ENCODE measurements around the gene PLXNA2. TPM values are rescaled to one million over a fixed set of nuclear protein-coding genes. Genes with fewer than 3 reads are reported as not detected.

The PLXNA2 gene
- total and polyA plus RNA-seq, 8 donors: 48.7 to 137 (median 72.9) TPM

DNA sequence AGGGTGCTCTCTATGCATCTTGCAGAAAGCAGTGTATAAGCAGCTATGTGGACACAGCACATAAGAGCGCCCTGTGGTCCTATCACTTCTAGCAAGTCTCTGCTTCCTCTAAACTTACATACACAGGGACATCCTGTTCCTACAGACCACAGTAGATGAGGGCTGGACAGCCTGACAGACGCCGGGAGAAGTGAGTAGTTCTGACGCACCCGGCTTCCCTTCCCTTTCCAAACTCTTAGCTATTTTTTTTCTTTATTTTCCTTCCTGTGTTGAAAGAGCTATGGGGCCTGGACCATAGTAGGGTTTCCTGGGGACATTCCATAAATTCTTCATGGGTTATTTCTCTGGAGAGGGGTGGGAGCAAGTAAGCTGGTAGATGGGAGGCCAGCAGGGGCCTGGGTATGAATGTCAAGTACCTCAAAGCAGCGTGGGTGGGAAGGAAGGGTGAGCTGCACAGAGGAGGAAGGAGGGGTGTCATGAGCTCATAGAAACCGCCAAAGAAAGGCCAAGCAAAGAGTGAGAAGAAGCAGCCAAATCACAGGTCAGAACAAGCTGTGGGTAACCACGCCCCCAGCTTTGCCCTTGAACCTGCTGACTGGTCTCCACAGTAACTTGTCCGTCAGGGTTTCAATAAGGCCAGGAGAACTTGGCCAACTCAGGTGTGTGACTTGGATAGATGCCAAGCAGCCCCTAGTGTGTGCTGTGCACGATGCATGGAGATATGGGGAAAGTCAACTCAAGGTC, 36.6 kb downstream of the PLXNA2 start:
- intact Hi-C loops (cut with DNase I): no loop called here
- Histone ChIP-seq H3K27ac (peak overlapping the region in 1 of 4 donors; percentile 3), H3K36me3 (peaks cover 0 to 29% (median 0%) of the 10 kb centered on the region in 3 donors), H3K27me3 (no peaks in the 10 kb centered on the region), H3K9me3 (no peaks in the 10 kb centered on the region), H3K4me3 (no peak overlapping the region), H3K4me1 (peaks cover 23 to 28% (median 28%) of the 10 kb centered on the region in 3 donors)
- ATAC-seq (peak; percentile 49 to 71 (median 58)), FAIRE-seq (no peak), DNase-seq (peak in 5 of 6 donors; percentile 71 to 82 (median 73))
- TF ChIP-seq, protein P1, sequence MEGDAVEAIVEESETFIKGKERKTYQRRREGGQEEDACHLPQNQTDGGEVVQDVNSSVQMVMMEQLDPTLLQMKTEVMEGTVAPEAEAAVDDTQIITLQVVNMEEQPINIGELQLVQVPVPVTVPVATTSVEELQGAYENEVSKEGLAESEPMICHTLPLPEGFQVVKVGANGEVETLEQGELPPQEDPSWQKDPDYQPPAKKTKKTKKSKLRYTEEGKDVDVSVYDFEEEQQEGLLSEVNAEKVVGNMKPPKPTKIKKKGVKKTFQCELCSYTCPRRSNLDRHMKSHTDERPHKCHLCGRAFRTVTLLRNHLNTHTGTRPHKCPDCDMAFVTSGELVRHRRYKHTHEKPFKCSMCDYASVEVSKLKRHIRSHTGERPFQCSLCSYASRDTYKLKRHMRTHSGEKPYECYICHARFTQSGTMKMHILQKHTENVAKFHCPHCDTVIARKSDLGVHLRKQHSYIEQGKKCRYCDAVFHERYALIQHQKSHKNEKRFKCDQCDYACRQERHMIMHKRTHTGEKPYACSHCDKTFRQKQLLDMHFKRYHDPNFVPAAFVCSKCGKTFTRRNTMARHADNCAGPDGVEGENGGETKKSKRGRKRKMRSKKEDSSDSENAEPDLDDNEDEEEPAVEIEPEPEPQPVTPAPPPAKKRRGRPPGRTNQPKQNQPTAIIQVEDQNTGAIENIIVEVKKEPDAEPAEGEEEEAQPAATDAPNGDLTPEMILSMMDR (IDR thresholded peaks at IDR 0.05): no peak
- 49 to 51% methylated on average over 10 of the region's 10 CpGs for WGBS, 2 donors

DNA sequence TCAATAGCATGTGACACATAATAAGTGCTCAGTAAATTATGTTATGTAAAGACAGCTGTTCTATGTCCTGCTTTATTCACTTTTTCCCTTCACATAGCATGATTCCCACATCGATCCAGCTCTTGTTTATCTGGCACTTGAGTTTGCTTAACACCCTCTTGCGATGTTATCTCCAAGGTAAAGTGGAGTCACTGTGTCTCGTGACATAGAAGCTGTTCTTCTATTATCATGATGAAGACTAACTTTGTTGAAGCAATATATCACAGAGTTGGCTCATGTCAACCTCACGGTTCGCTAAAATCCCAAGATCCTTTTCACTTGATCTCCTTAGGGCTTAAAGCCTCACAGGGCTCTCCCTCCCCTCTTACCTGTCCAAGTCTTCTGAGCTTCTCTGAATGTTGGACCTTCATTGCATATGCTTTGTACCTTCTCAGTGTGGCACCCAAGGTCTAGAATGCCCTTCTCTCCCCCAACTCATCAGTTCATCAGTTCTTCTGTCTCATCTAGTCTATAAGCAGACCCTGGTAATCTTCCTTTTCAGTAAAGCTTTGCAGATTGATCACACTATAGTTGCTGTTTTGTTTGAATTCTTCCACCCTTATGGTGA, 38.0 kb downstream of the PLXNA2 start:
- Histone ChIP-seq H3K27me3 (no peaks in the 10 kb centered on the region), H3K36me3 (peaks cover 0 to 18% (median 0%) of the 10 kb centered on the region in 3 donors), H3K4me1 (peaks cover 33 to 41% (median 34%) of the 10 kb centered on the region in 3 donors), H3K4me3 (no peak overlapping the region), H3K27ac (no peak overlapping the region), H3K9me3 (no peaks in the 10 kb centered on the region)
- WGBS, 2 donors: 56 to 60% methylated on average over 5 of the region's 5 CpGs
- no peak for DNase-seq
- ATAC-seq: no peak
- no peak for FAIRE-seq
- intact Hi-C loops (cut with DNase I): no loop called here
- TF ChIP-seq, protein P1 (IDR thresholded peaks at IDR 0.05): no peak

DNA sequence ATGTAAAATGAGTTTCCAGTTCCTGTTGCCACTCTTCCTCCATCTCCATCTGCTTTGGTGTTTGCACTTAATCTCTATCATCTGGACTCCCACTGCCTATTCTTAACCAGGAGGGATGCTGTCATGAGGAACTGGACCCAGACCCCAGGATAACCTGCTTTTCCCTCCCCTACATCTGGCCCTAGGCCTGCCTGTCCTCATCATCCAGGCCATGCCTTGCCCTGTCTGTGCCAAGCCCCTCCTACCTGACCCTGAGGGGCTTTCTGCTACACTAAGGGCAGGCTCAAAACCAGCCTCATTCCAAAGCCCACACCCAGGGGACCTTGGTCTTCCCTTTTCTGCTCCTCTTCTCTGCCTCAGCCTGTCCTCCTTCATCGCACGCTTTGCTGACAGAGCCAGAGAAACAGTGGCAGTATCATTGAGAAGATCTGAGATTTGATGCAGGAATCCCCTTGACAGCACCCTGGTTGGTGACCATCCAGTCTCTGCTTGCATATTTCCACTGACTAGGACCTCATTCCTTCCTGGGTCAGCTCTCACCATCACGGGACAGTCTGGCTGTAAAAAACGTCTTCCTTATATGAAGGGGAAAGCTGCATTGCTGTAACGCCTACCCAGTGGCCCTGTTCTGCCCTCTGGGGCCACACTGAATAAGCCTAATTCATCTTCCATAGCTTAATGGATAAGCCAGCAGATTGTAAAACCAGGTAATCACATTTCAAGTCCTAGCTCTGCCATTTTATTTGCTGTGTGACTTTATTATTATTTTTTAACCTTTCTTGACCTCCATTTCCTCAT, 38.8 kb downstream of the PLXNA2 start:
- WGBS, 2 donors: 82 to 86% methylated on average over 5 of the region's 5 CpGs
- peaks cover 33 to 45% (median 34%) of the 10 kb centered on the region in 3 donors for H3K4me1 ChIP-seq
- no peak for DNase-seq
- no peak overlapping the region for H3K27ac ChIP-seq
- ATAC-seq: no peak
- TF ChIP-seq, protein P1 (IDR thresholded peaks at IDR 0.05): no peak
- intact Hi-C loops (cut with DNase I): no loop called here
- no peaks in the 10 kb centered on the region for H3K9me3 ChIP-seq
- FAIRE-seq: no peak
- H3K36me3 ChIP-seq: peaks cover 0 to 12% (median 0%) of the 10 kb centered on the region in 3 donors
- H3K27me3 ChIP-seq: no peaks in the 10 kb centered on the region
- no peak overlapping the region for H3K4me3 ChIP-seq

DNA sequence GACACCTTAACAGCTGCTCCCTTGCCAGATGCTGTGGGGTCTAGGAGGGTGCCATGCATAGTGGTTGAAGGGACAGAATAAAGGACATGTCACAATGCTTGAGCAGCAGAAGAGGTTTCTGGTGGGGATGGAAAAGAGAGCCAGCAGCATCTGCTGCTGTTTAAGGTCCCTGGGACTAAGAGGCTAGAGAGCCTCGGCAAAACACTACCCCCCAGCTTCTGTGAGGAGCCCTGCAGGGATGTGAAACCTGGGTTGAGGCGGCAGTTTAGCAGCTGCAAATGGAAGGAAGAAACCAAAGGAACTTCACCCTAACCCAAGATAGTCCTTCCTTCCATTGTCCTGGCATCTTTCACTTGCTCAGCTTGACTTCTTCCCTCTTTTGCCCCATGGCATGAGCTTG, 39.4 kb downstream of the PLXNA2 start:
- H3K4me1 ChIP-seq: peaks cover 33 to 45% (median 34%) of the 10 kb centered on the region in 3 donors
- intact Hi-C loops (cut with DNase I): no loop called here
- no peaks in the 10 kb centered on the region for H3K27me3 ChIP-seq
- peaks cover 0 to 8% (median 0%) of the 10 kb centered on the region in 3 donors for H3K36me3 ChIP-seq
- no peak for FAIRE-seq
- 80 to 85% methylated on average over 2 of the region's 2 CpGs for WGBS, 2 donors
- TF ChIP-seq, protein P1 (IDR thresholded peaks at IDR 0.05): no peak
- no peak for DNase-seq
- H3K27ac ChIP-seq: peak overlapping the region in 1 of 4 donors; percentile 23
- no peak overlapping the region for H3K4me3 ChIP-seq
- H3K9me3 ChIP-seq: no peaks in the 10 kb centered on the region
- no peak for ATAC-seq

Measured in pancreas (tissue), 10 donors.